Measurements from ENCODE around the gene SMIM22. TPM values are rescaled to one million over a fixed set of nuclear protein-coding genes. Genes with fewer than 3 reads are reported as not detected.

Gene SMIM22
- total RNA-seq, 1 donor from 2014 or later, result not detected

GRCh38 chr16:4814046-4814445, 18.9 kb downstream of the SMIM22 start:
- intact Hi-C loops (cut with micrococcal nuclease), result no loop called here

- intact Hi-C loops (cut with micrococcal nuclease), result no loop called here
These were observed 19.5 kb downstream of the SMIM22 start for GRCh38 chr16:4814542-4815173.

- intact Hi-C loops (cut with micrococcal nuclease), result no loop called here
These were observed 25.5 kb downstream of the SMIM22 start for GRCh38 chr16:4820652-4821051.

GRCh38 chr16:4825196-4825595, 30.0 kb downstream of the SMIM22 start:
- intact Hi-C loops (cut with micrococcal nuclease), result no loop called here

GRCh38 chr16:4826526-4826925, 31.4 kb downstream of the SMIM22 start:
- intact Hi-C loops (cut with micrococcal nuclease), result no loop called here

- intact Hi-C loops (cut with micrococcal nuclease), result no loop called here
These were observed 31.8 kb downstream of the SMIM22 start for GRCh38 chr16:4826980-4827379.

GRCh38 chr16:4828567-4829321, 33.6 kb downstream of the SMIM22 start:
- intact Hi-C loops (cut with micrococcal nuclease), result no loop called here

GRCh38 chr16:4830408-4830807, 35.2 kb downstream of the SMIM22 start:
- intact Hi-C loops (cut with micrococcal nuclease), result no loop called here

- intact Hi-C loops (cut with micrococcal nuclease), result no loop called here
These were observed 36.4 kb downstream of the SMIM22 start for GRCh38 chr16:4831616-4832015.

- intact Hi-C loops (cut with micrococcal nuclease), result no loop called here
These were observed 37.7 kb downstream of the SMIM22 start for GRCh38 chr16:4832698-4833343.

GRCh38 chr16:4833584-4833983, 38.4 kb downstream of the SMIM22 start:
- intact Hi-C loops (cut with micrococcal nuclease), result no loop called here

GRCh38 chr16:4836727-4837126, 41.6 kb downstream of the SMIM22 start:
- intact Hi-C loops (cut with micrococcal nuclease), result no loop called here

GRCh38 chr16:4837733-4838501, 42.7 kb downstream of the SMIM22 start:
- intact Hi-C loops (cut with micrococcal nuclease), result no loop called here

GRCh38 chr16:4839942-4840341, 44.8 kb downstream of the SMIM22 start:
- intact Hi-C loops (cut with micrococcal nuclease), result no loop called here

GRCh38 chr16:4840984-4841383, 45.8 kb downstream of the SMIM22 start:
- intact Hi-C loops (cut with micrococcal nuclease), result no loop called here

Other genes with a start within 250 kb of the SMIM22 start
- 0.07 and 0.15 TPM in 2 replicates for gene C16orf96, start 239.0 kb upstream of the SMIM22 start, total RNA-seq
- gene UBALD1, start 180.5 kb upstream of the SMIM22 start, total RNA-seq, result 22.0 TPM in 2 replicates
- gene MGRN1, start 170.5 kb upstream of the SMIM22 start, total RNA-seq, result 108 and 113 TPM in 2 replicates
- 43.2 and 45.3 TPM in 2 replicates for gene NUDT16L1, start 101.8 kb upstream of the SMIM22 start, total RNA-seq
- gene ANKS3, start 61.1 kb upstream of the SMIM22 start, total RNA-seq, result 17.2 and 17.9 TPM in 2 replicates
- gene DNAAF8, start 60.8 kb upstream of the SMIM22 start, total RNA-seq, result 0.56 TPM in 1 of 2 replicates, not detected in the other
- 16.5 and 22.4 TPM in 2 replicates for gene ZNF500, start 28.2 kb upstream of the SMIM22 start, total RNA-seq
- not detected in 2 replicates for gene SEPTIN12, start 7.0 kb upstream of the SMIM22 start, total RNA-seq
- 5.5 and 6.2 TPM in 2 replicates for gene ROGDI, start 7.3 kb downstream of the SMIM22 start, total RNA-seq
- gene GLYR1, start 51.9 kb downstream of the SMIM22 start, total RNA-seq, result 115 and 120 TPM in 2 replicates
- gene UBN1, start 52.1 kb downstream of the SMIM22 start, total RNA-seq, result 42.1 and 45.4 TPM in 2 replicates
- gene PPL, start 141.8 kb downstream of the SMIM22 start, total RNA-seq, result not detected in 2 replicates
- not detected in 2 replicates for gene SEC14L5, start 163.0 kb downstream of the SMIM22 start, total RNA-seq
- 14.5 and 14.9 TPM in 2 replicates for gene NAGPA, start 238.6 kb downstream of the SMIM22 start, total RNA-seq

All from T-helper 1 cell treated with Interleukin-12 subunit alpha and Interleukin-12 subunit beta and Interleukin-4 antibody, amounts not matched to agents 30 ng/mL and 1 ng/mL, for 36 hours (primary cell).